Globus pallidus (tissue), 1 donor: ENCODE data around the gene C8G.
A peak's percentile ranks its signal among the peaks of the same experiment; 100 is the strongest.

Experiments
- DNase-seq: peaks from one replicate; pipeline ENCODE4 v3.0.0-alpha.2; 2015; ENCODE audit warnings: low spot score

C8G gene

DNA sequence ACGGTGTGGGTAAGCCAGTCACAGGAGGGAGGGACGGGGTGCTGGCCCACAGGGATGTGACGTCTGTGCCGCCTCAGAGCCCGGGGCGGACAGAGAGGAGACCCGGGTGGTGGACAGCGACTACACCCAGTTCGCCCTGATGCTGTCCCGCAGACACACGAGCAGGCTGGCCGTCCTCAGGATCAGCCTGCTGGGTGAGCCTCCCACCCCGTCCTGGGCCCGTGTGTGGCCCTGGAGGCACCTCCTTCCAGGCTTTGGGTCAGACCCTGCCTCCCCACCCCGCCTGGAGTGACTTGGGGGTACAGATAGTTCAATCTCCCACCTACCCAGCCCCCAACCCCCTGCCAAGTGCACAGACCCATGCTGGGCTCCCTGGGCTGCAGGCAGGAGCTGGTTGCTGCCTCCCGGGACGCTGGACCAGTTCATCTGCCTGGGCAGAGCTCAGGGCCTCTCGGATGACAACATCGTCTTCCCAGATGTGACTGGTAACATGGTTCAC, 8.8 kb downstream of the C8G start:
- DNase-seq = no peak

DNA sequence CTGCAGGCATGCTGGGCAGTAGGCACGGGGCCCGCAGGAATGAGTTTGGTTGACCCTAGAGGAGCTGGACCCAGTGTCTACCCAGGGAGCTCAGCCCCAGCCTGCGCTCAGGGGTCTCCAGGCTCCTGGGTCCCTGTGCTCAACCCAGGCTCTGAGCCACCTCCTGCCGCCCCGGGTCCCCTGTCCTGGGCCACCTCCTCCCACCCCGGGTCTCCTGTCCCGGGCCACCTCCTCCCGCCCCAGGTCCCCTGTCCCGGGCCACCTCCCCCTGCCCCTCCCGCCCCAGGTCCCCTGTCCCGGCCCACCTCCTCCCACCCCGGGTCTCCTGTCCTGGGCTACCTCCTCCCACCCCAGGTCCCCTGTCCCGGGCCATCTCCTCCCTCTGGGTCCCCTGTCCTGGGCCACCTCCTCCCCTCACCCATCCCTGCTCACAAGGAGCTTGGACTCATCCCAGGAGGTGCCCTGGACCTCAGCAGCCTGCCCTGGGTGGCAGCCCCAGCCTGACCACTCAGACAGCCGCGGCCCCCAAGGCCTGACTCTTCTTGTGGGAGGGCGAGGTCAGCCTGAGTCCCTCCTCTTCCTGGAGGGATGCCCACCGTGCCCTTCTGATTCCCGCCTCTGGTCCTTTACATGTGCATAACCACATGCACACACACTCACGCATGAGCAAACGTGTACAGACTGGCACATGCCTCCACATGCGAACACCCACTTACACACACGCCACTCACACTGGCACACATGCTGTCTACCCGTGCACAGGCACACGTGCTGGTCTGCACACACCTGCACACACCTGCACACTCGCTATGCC, 9.4 kb downstream of the C8G start:
- DNase-seq = no peak

DNA sequence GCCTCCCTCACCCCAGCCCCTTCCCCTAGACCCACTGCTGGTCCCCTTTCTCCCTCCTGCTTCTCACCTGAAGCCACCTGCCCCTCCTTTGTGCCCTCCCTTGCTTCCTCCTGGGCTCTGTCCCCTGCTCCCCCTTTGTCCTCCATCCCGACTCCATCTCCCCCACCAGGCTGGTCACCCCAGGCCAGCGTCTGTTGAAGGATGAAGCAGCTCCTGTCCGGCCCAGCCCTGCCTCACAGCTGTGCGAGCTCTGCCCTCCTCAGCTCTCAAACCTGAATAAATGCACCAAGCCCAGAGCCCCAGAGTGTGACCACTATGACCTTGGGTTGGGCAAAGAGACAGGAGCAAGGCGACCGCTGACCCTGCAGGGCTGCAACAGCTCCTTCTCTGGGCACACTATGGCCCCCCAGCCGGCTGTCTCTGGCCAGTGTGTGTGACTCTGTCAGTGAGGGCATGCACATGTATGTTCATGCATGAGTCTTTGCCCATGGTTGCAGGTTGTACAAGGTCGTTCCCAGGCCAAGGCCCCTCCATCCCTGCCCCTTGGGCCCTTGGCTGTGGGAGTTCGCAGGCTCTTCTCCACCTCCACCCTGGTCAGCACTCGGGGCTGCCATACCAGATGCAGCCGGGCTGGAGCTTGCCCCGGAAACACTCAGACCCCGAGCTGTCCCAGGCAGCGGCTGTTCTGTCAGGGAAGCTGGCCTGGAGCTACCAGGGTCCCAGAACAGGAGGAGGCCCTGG, 10.3 kb downstream of the C8G start:
- no peak for DNase-seq

DNA sequence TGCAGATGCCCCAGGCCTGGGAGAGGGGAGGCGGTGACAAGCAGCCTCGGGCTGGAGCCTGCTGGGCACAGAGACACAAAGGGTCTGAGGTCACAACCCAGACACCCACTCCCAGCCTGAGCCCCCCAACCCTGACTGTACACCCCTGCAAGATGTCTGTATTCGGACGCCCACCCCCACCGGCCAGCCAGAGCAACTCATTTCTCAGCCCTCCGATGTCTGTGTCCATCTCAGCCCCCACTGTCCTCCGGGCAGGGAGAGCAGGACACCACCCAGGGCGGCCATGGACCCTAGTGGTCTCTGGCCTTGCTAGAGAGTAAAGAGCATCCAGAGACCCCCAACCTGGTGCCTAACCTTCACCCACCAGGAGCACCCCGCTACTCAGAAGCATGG, 10.9 kb downstream of the C8G start:
- no peak for DNase-seq

DNA sequence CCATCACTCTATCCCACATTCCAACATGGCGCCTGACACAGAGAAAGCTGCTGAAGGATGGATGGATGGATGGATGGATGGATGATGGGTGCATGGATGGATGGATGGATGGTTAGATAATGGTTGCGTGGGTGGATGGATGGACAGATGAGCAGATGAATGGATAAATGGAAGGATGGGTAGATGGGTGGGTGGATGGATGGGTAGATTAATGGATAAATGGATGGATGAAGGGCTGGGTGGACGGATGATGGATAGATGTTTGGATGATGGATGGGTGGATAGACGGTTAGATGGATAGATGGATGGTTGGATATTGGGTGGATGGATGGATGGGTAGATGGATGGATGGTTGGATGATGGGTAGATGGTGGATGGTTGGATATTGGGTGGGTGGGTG, 11.6 kb downstream of the C8G start:
- no peak for DNase-seq

DNA sequence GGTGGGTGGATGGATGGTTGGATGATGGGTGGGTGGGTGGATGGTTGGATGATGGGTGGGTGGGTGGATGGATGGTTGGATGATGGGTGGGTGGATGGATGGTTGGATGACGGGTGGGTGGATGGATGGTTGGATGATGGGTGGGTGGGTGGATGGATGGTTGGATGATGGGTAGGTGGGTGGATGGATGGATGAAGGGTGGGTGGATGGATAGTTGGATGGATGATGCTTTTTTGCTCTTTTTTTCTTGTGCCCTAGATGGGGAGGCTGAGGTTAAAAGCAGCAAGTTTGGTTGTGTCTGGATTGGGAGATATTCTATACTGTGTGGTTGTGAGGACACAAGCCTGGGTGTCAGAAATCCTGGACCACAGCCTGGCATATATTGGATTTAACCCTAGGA, 12.4 kb downstream of the C8G start:
- no peak for DNase-seq

DNA sequence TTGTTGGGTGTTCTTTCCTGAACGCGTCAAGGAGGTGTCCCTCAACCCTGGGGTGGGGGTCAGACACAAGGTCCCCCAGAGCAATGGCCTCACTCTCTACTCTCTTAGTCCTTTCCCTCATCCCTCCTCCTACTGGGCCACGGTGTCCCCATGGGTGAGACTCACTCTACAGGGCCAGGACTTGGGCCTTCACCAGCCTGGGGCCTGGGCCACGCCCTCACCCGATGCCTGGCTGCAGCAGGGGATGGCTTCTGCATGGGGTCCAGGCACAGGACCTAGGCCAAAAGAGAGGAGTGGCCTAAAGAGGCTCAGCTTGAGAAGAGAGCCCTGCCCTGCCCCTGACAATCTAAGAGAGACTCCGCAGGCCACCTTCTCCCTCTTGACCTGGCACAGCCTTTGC, 12.9 kb downstream of the C8G start:
- DNase-seq = no peak

DNA sequence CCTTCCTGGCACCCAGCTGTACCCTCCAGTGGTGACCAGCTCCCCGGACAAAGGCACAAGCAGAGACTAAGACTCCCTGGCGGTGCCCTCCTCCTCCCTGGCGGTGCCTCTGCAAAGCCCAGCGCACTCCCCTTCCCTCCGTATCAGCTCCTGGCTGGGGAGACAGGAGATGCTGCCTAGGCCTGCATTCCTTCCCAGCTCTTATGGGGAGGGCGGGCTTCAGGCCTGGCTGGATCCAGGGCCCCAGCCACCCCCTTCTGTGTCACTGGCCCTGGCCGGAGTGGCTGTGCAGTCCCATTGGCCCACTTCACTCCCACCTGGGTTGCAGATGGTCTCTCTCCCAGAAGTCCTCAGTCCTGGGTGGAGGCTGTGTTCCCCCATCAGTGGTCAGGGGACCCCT, 13.4 kb downstream of the C8G start:
- DNase-seq = no peak

DNA sequence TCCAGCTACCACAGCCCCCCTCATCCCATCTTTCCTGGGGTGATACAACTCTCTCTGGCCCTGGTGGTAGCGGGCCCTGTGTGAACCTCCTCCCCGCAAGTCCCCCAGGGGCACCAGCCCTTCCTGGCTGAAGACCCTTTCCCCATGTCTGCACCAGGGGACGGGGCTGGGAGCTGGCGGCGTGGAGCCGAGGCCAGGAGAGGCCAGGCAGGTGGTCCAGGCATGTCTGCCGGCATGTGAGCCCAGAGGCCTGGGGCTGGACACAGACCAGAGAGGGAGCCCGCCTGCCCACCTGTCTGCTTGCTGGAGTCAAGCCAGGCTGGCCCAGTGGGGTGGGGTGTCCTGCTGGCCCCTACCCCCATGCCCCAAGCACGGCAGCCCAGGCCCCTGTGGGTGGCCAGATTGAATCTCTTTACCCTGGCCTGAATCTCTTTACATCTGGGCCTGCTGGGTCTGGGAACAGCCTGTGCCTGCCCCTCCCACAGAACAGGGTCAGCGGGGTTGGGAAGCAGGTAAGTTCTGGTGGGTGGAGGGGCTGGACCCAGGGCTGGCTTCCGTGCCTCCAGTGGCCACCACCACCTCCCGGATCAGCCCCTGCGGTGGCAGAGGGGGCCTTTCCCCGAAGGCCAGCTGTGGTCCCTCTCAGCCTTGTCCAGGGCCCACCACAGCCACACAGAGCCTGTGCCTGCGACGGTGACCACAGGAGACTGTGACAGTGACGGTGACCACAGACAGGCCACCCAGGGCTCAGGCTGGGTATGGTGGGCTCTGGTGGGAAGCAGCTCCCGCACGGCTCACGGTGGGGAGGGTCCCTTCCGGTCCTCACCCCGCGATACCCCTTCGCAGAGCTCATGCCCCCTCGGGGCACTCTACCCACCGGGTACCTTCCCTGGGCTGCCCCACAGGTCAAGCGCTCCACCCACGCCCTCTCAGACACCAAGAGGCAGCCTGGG, 14.1 kb downstream of the C8G start:
- DNase-seq = no peak

DNA sequence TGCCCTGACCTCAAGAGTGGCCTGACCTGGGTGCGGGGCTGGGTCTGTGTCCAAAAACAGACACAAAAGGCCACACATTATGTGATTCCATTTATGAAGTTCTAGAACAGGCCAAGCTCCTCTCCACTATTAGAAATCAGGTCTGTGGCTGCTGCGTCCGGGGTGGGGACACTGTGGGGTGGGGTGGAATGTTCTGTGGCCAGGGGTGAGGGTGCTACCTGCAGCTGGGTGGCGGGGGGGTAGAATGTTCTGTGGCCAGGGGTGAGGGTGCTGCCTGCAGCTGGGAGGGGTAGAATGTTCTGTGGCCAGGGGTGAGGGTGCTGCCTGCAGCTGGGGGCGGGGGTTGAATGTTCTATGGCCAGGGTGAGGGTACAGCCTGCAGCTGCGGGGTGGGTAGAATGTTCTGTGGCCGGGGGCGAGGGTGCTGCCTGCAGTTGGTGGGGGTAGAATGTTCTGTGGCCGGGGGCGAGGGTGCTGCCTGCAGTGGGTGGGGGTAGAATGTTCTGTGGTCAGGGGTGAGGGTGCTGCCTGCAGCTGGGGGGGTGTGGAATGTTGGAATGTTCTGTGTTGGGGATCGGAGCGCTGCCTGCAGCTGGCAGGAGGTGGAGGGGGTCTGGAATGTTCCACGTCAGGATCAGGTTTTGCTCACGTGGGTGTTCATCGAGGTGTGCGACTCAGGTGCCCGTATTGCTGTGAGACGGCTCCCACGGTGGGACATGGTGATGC, 15.3 kb downstream of the C8G start:
- no peak for DNase-seq

DNA sequence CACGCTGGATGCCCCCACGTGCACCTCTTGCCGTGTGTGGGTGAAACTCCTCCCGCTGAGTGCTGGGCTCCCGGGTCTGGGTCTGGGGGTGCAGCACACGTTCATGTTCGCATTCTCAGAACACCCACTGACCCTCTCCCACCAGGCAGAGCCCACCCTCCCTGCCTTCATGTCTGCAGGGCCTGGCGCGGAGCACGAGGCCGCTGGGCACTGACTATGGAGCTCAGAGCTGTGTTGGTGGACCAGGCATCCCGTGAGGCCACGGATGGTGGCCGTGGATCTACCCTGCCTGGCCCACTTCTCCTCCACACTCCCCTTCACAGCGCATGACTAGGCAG, 15.9 kb downstream of the C8G start:
- no peak for DNase-seq

DNA sequence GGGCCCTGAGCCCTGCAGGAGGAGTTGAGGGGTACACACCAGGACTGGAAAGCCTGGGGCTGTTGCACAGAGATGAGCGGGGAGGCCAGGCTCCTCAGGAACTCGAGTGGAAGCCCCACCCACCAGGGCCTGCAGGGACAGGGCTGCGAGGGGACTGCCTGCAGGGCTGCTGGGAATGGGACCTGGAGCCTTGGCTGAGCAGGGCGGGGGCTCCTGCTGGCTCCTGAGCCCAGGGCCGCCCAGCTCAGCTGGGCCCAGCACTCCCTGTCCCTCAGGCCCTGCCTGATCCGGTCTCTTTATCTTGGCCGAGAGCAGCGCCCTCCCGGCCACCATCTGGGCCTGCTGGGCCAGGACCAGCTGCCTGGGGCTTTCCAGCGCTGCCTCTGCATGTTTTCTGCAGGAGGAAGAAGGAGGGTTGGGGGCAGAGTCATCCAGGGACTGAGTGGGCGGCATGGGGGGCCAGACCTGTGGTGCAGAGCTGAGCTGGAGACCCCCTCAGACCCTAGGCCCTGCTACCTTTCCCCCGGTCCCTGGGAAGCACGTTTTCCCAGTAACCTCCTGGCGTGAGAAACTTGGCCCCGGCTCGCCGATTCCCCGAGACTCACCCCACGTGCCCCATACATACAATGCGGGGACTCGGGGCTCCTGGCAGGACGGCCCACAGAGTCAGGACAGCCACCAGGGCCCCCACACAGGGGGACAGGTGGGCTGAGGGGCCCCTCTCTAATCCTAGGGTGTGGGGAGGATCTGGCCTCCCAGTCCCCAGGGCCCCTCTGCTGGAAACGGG, 16.4 kb downstream of the C8G start:
- peak; percentile 59 for DNase-seq

DNA sequence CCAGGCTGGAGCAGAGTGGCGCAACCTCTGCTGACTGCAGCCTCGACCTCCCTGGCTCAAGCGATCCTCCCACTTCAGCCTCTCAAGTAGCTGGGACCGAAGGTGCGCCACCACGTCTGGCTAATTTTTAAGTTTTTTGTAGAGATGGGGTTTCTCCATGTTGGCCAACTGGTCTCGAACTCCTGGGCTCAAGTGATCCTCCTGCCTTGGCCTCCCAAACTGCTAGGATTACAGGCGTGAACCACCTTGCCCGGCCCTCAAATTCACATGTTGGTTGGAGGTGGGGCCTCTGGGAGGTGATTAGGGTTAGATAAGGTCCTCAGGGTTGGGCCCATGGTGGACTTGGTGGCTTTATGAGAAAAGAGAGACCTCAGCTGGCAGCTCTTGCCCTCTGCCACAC, 17.1 kb downstream of the C8G start:
- DNase-seq = no peak

DNA sequence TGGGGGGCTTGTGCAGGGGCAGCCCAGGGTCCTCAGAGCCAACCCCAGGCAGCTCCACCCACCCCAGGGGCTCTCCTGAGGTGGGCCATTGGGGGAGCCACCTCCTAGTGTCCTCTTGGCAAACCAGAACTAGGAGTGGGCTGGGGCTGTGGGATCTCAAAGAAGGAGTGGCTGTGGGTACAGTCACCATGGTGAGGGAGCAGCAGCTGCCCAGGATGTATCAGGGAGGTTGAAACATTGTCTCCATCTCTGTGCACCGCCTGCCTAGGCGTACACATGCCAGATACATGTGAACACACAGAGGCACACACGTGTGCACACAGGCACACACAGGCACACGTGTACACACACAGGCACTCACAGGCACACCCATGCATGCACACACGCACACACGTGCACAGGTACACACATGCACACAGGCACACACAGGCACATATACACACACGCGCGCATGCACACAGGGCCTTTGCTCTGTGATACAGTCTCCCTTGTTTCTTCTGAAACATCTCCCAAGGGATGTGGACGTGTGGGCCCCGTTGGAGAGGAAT, 17.7 kb downstream of the C8G start:
- no peak for DNase-seq

DNA sequence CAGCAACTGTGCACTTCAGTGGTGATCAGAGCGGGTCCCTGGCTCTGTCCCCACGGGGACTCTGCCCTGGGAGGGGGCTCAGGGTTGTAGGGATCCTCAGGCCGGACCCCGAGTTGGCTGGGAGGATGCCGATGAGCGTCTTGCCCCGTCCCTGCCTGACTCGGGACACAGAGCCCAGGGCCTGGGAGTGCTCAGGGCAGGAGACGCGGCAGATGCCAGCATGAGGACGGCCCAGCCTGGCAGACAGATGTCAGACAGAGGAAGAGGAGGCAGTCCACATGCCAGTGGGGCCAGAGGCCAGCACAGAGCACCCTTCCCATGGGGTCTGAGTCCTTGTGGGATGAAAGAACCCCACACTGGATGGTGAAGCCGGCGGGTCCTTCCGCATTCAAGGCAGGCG, 18.3 kb downstream of the C8G start:
- peak; percentile 68 for DNase-seq

DNA sequence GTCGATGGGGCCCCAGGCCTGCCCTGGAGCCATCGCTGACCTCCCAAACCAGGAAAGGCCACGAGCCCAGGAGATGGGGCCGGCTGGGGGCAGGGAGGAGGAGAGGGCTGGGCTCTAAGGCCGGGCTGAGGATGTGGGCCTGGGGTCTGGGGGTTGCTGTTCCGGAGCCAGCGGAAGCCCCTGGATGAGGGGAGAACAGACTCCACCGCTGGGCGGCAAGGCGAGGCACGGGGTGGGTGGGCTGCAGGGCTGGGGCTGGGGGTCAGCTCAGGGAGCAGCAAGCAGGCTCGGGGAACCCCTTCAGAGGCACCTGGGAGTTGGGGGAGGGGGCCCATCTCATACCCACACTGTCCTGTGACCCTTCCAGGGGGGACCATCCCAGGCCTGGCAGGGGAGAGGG, 18.7 kb downstream of the C8G start:
- DNase-seq = no peak

DNA sequence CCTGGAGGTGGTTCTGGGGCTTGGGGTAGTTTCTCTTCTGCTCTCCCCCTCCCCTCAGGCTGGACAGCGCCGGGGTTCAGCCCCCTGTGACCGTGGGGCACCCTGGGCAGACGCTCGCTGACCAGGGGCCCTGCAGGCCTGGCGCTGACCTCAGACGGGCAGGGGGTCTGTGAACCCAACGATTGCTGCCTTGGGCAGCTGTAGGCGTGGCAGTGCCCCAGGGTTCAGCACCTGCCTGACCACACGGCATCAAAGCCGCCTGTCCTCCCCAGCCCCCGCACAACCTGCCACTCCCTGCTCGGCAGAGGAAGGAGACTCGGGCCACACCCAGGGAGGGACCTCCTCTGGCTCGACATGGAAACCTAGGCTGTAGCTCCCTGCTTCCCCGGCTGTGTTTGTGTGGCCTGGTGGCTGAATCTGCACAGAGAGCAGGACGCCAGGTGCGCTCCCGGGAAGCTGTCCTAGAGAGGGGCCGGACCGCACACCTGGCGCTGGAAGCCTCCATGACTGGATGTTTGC, 19.2 kb downstream of the C8G start:
- DNase-seq = no peak

DNA sequence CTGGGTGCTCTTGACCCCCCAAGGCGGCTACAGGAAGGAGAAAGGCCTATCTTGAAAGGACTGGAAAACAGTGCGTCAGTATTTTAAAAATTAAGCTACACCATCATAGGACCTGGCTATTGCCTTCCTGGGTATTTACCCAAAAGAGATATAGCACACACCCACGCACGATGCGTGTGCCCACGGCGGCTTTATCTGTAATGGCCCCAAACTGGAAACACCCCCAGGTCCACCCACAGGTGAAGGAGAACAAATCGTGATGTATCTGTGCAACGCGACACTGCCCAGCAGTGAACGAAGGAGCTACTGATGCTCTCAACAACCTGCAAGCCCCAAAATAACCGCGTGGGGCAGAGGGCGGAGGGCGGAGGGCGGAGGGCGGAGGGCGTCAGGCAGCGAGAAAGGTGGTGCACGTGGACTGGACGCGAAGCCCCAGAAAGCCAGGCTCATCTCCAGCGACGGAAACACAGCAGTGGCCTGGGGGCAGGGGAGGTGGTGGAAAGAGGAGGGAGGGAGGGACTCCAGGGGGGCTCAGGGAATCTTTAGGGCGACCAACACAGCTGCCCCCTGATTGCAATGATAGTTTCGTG, 19.9 kb downstream of the C8G start:
- DNase-seq = no peak

DNA sequence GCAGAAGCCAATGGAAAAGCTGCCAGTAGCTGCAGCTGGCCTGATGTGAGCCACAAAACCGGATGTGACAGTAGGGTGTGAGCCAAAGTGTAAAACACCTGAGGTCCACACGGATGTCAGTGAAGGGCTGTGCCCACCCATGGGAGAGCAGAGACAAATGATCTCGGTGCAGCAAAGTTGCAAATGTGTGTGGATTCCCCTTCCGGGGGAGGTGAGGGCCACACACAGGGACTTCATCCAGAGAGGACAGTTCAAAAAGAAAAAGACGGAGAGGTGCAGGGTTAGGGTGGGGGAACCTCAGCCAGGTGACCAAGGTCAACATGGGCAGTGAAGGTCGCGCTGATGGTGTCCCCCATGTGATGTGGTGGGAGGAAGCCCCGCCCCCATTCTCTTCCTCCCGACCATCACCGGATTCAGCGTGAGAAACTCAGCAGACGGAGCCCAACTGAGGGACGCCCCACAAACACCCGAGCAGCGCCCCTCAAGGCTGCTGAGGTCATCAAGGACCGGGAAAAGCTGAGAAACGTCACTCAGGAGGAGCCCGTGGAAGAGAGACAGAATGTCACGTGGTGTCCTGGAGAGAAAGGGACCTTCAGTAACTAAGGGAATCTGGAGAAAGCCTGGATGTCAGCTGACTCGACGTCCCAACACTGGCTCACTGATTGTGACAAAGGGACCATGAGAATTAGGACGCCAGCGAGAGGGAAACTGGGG, 20.9 kb downstream of the C8G start:
- DNase-seq = peak; percentile 85
